ENCODE results near the gene FBXO9.

FBXO9 gene

DNA sequence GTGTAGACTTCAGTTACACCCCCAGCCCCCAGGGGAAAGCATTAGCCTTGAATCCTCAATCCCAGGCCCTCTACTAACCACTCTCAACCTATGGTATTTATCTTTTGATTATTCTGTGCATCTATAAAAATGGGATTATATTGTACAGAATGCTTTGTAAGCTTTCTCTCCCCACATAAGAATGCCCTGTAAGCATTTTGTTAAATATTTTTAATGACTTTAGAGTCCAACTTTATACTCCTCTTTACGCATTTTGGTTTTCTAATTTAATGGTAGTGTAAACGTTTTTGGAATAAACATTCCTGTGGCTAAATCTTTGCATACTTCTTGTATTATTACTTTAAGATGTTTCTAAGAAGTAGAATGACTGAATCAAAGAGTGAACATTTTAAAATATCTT lies 35.4 kb downstream of the FBXO9 start:
- no peaks in the 10 kb centered on the region for H3K79me2 ChIP-seq (ENCODE audit: control insufficient read depth, low read length)
- peaks cover 37% of the 10 kb centered on the region for H3K36me3 ChIP-seq (ENCODE audit: control insufficient read depth, low read length)
- H3K9me3 ChIP-seq (ENCODE audit: control insufficient read depth, insufficient read depth, low read length) = no peaks in the 10 kb centered on the region
- no peaks in the 10 kb centered on the region for H3K27me3 ChIP-seq (ENCODE audit: control insufficient read depth, low read length)
- no peaks in the 10 kb centered on the region for H4K20me1 ChIP-seq (ENCODE audit: control insufficient read depth, insufficient read depth, low read depth, low read length)
- H3K9me2 ChIP-seq (replicated peaks; ENCODE audit: control insufficient read depth, low read length) = no peaks in the 10 kb centered on the region
- no peak overlapping the region for H3K27ac ChIP-seq (ENCODE audit: low read depth, low read length)
- H3K4me2 ChIP-seq (ENCODE audit: low read length) = no peak overlapping the region
- no peak overlapping the region for H3K4me3 ChIP-seq (ENCODE audit: low read length)
- no peaks in the 10 kb centered on the region for H3F3A ChIP-seq (ENCODE audit: control insufficient read depth, insufficient read depth)
- H3K4me1 ChIP-seq (ENCODE audit: control insufficient read depth, low read length) = no peaks in the 10 kb centered on the region
- TF ChIP-seq, protein P1, sequence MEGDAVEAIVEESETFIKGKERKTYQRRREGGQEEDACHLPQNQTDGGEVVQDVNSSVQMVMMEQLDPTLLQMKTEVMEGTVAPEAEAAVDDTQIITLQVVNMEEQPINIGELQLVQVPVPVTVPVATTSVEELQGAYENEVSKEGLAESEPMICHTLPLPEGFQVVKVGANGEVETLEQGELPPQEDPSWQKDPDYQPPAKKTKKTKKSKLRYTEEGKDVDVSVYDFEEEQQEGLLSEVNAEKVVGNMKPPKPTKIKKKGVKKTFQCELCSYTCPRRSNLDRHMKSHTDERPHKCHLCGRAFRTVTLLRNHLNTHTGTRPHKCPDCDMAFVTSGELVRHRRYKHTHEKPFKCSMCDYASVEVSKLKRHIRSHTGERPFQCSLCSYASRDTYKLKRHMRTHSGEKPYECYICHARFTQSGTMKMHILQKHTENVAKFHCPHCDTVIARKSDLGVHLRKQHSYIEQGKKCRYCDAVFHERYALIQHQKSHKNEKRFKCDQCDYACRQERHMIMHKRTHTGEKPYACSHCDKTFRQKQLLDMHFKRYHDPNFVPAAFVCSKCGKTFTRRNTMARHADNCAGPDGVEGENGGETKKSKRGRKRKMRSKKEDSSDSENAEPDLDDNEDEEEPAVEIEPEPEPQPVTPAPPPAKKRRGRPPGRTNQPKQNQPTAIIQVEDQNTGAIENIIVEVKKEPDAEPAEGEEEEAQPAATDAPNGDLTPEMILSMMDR (IDR thresholded peaks at IDR 0.05; ENCODE audit: low read depth, low read length, poor library complexity, severe bottlenecking) = no peak
- TF ChIP-seq EZH2phosphoT487 (IDR thresholded peaks at IDR 0.05; ENCODE audit: borderline replicate concordance, low read length) = no peak

GRCh38 chr6:53101006-53101405 lies 35.8 kb downstream of the FBXO9 start:
- no peak overlapping the region for H3K4me2 ChIP-seq (ENCODE audit: low read length)
- no peak overlapping the region for H3K27ac ChIP-seq (ENCODE audit: low read depth, low read length)
- peaks cover 32% of the 10 kb centered on the region for H3K36me3 ChIP-seq (ENCODE audit: control insufficient read depth, low read length)
- H4K20me1 ChIP-seq (ENCODE audit: control insufficient read depth, insufficient read depth, low read depth, low read length) = no peaks in the 10 kb centered on the region
- no peaks in the 10 kb centered on the region for H3F3A ChIP-seq (ENCODE audit: control insufficient read depth, insufficient read depth)
- no peaks in the 10 kb centered on the region for H3K9me2 ChIP-seq (replicated peaks; ENCODE audit: control insufficient read depth, low read length)
- H3K4me3 ChIP-seq (ENCODE audit: low read length) = no peak overlapping the region
- no peak for TF ChIP-seq EZH2phosphoT487 (IDR thresholded peaks at IDR 0.05; ENCODE audit: borderline replicate concordance, low read length)
- TF ChIP-seq, protein P1 (IDR thresholded peaks at IDR 0.05; ENCODE audit: low read depth, low read length, poor library complexity, severe bottlenecking) = no peak
- H3K9me3 ChIP-seq (ENCODE audit: control insufficient read depth, insufficient read depth, low read length) = no peaks in the 10 kb centered on the region
- no peaks in the 10 kb centered on the region for H3K79me2 ChIP-seq (ENCODE audit: control insufficient read depth, low read length)
- no peaks in the 10 kb centered on the region for H3K27me3 ChIP-seq (ENCODE audit: control insufficient read depth, low read length)
- H3K4me1 ChIP-seq (ENCODE audit: control insufficient read depth, low read length) = no peaks in the 10 kb centered on the region

- Histone ChIP-seq H3K4me2 (ENCODE audit: low read length) (no peak overlapping the region), H3K9me3 (ENCODE audit: control insufficient read depth, insufficient read depth, low read length) (no peaks in the 10 kb centered on the region), H4K20me1 (ENCODE audit: control insufficient read depth, insufficient read depth, low read depth, low read length) (no peaks in the 10 kb centered on the region), H3K4me3 (ENCODE audit: low read length) (no peak overlapping the region), H3K4me1 (ENCODE audit: control insufficient read depth, low read length) (no peaks in the 10 kb centered on the region), H3K9me2 (replicated peaks; ENCODE audit: control insufficient read depth, low read length) (no peaks in the 10 kb centered on the region), H3K36me3 (ENCODE audit: control insufficient read depth, low read length) (peaks cover 8% of the 10 kb centered on the region), H3K79me2 (ENCODE audit: control insufficient read depth, low read length) (no peaks in the 10 kb centered on the region), H3K27me3 (ENCODE audit: control insufficient read depth, low read length) (no peaks in the 10 kb centered on the region), H3F3A (ENCODE audit: control insufficient read depth, insufficient read depth) (no peaks in the 10 kb centered on the region), H3K27ac (ENCODE audit: low read depth, low read length) (no peak overlapping the region)
- TF ChIP-seq, protein P1 (IDR thresholded peaks at IDR 0.05; ENCODE audit: low read depth, low read length, poor library complexity, severe bottlenecking) = peak; percentile 47
- TF ChIP-seq EZH2phosphoT487 (IDR thresholded peaks at IDR 0.05; ENCODE audit: borderline replicate concordance, low read length) = no peak
These were observed 38.9 kb downstream of the FBXO9 start for GRCh38 chr6:53103993-53104675.
